ENCODE measurements around the gene PGBD5.

DNA sequence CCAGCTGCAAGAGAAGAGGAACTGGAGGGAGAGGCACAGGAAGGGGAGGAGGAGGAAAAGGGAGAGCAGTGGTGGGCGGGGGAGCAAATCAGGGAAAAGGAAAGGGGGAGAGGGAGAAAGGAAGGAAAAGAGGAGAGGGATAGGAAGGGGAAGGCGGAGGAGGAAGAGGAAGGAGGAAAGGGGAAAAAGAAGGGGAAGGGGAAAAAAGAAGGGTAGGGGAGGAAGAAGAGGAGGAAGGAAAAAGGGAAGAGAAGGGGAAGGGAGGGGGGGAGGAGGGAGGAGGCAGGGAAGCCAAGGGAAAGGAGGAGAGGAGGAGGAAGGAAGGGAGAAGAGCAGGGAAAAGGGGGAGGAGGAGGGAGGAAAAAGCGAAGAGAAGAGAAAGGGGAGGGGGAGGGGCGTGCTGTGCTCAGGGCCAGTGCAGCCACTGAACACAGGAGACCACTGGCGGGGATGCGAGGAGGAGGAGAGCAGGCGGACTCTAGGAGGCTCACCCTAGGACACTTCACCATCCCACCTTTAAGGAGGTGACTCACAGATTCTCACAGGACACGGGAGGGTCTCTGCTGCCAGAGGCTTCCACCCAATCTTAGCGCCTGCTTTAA is 33.1 kb downstream of the PGBD5 start:
- TF ChIP-seq EZH2 (IDR thresholded peaks at IDR 0.05) (no peak), POLR2AphosphoS5 (IDR thresholded peaks at IDR 0.05; ENCODE audit: borderline replicate concordance, low read depth, low read length) (no peak), FOXP2 (optimal IDR thresholded peaks at IDR 0.05; ENCODE audit: control extremely low read depth, extremely low read length, insufficient read depth) (no peak)
